SK-N-MC (cell line): ENCODE results near the gene SMU1.
A peak's percentile ranks its signal among the peaks of the same experiment; 100 is the strongest.
"Not testable (repeated sequence)": the region's sequence is repeated elsewhere in the genome, so short reads cannot be mapped to it uniquely, and the experiment has no call there.

Experiments
- DNase-seq: peaks from one replicate; pipeline ENCODE4 v3.0.0-alpha.2; 2011; ENCODE audit warnings: low read depth, low spot score
- H3K27ac ChIP-seq: fragments of 200-600 bp; sonication (generic); 2 replicates; pipeline ENCODE4 v1.5.1; 2016; ENCODE audit warnings: mixed run types
- H3K36me3 ChIP-seq: fragments of 200-600 bp; sonication (generic); 2 replicates; pipeline ENCODE4 v1.6.1; 2017; ENCODE audit warnings: antibody characterized with exemption, low read length, mixed read lengths; ENCODE audit not compliant: insufficient read depth
- H3K4me3 ChIP-seq: fragments of 200-600 bp; sonication (generic); 2 replicates; pipeline ENCODE4 v1.5.1; 2016
- H3K9ac ChIP-seq: fragments of 200-600 bp; sonication (generic); 2 replicates; pipeline ENCODE4 v1.8.0; 2017; ENCODE audit warnings: mixed run types, mixed read lengths; ENCODE audit not compliant: insufficient read length
- H3K9me3 ChIP-seq: fragments of 200-600 bp; sonication (generic); 2 replicates; pipeline ENCODE4 v1.6.1; 2017; ENCODE audit warnings: low read depth, mild to moderate bottlenecking, antibody characterized with exemption, low read length, moderate library complexity, mixed read lengths
- EZH2 ChIP-seq: fragments of 200-600 bp; sonication (generic); IDR thresholded peaks from one replicate; pipeline ENCODE4 v1.6.1; 2017; ENCODE audit warnings: antibody characterized with exemption
- FOXP2 ChIP-seq: optimal IDR thresholded peaks from 2 replicates; pipeline ENCODE3; 2011; ENCODE audit warnings: mild to moderate bottlenecking, moderate library complexity; ENCODE audit not compliant: insufficient read depth; ENCODE audit errors: extremely low read length, control extremely low read depth
- POLR2AphosphoS5 ChIP-seq: IDR thresholded peaks from 2 replicates; pipeline ENCODE4 v1.6.1; 2012; ENCODE audit warnings: mild to moderate bottlenecking, low read depth, low read length, borderline replicate concordance

The SMU1 gene

DNA sequence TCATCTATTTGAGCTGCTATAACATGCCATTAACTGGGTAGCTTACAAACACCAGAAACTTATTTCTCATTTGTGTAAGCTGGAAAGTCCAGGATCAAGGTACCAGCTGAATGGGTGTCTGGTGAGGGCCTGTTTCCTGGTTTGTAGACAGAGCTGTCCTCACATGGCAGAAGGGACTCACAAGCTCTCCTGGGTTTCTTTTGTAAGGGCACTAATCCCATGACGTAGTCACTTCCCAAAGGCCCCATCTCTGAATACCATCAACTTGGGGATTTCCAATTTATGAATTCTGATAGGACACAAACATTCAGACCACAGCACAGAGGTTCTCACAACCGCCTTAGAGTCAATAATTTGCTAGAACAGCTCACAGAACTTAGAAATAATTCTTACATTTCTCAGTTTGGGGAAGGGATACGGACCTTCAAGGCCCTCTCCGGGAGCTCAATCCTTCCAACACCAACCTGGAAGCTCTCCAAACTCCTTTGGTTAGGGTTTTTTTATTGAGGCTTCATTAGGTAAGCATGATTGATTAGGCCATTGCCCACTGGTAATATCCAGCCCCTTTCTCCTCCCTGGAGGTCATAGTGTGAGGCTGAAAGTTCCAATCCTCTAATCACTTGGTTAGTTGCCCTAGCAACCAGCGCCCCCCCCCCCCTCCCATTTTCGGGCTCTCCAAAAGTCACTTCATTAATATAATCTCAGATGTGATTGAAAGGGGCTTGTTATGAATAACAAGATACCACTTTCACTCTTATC is 59.0 kb downstream of the SMU1 start:
- H3K36me3 ChIP-seq: peaks cover 16% of the 10 kb centered on the region; the same call in 1 of the 2 replicates
- DNase-seq: no peak
- H3K9me3 ChIP-seq: no peaks in the 10 kb centered on the region
- H3K4me3 ChIP-seq: no peak overlapping the region
- TF ChIP-seq EZH2: no peak
- TF ChIP-seq FOXP2: no peak
- TF ChIP-seq POLR2AphosphoS5: no peak
- H3K27ac ChIP-seq: no peak overlapping the region
- no peak overlapping the region for H3K9ac ChIP-seq

DNA sequence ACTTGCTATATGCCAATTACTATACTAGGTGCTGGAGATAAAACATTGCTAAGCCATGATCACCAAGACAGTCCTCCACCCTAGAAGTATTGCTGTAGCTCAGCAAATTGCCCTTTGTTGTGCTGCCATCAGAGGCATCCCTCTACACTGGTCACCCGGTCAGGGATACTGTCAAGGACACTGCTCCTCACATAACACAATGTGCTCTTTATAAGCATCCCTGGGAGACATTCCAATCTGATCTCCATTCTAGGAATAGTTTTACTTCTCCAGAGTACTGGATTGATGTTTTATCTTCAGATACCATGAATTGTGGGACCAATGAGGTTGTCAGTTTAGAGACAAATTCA is 61.8 kb downstream of the SMU1 start:
- DNase-seq: no peak
- H3K4me3 ChIP-seq: no peak overlapping the region

DNA sequence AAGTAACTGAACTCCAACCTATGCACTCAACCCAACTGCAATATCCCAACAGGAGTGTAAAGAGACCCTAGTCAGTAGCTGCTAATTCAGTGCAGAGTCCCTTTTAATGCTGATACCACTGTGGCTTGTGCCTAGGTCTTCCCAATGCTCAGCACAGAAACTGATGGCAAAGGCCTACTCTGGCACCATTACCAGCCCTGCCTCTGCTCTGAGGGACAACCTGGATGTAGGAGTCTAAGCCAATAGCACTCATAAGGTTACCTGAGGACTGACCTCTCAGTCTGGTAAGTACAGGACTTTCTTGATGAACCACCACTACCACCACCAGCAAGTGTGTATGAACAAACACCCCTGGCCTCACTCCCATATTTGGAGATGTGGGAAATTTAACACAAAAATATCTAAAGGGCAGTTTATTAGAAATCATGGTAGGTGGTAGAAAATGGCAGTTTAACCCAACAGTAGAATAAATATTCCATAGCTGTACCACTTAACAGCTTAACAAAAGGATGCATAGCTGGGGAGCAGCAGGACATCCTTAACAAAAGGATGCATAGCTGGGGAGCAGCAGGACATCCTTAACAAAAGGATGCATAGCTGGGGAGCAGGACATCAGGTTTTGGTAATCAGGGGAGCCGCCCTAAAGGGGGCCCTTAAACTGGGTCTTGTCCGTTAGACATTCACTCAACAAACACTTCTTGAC is 62.4 kb downstream of the SMU1 start:
- no peak overlapping the region for H3K27ac ChIP-seq
- H3K9ac ChIP-seq: no peak overlapping the region
- TF ChIP-seq EZH2 (no peak), POLR2AphosphoS5 (no peak), FOXP2 (no peak)
- no peaks in the 10 kb centered on the region for H3K9me3 ChIP-seq
- H3K36me3 ChIP-seq: 0 out of 2 replicates have a peak, but pooled peaks cover 5% of the 10 kb centered on the region
- no peak overlapping the region for H3K4me3 ChIP-seq
- no peak for DNase-seq

More for the DNA sequence above, 61.8 kb downstream of the SMU1 start:
- Histone ChIP-seq H3K36me3 (peaks cover 6% of the 10 kb centered on the region; the same call in 1 of the 2 replicates), H3K9ac (no peak overlapping the region), H3K9me3 (no peaks in the 10 kb centered on the region), H3K27ac (no peak overlapping the region)
- TF ChIP-seq EZH2: no peak
- TF ChIP-seq FOXP2: no peak
- no peak for TF ChIP-seq POLR2AphosphoS5

GRCh38 chr9:33012328-33013069 is 64.0 kb downstream of the SMU1 start:
- H3K9me3 ChIP-seq: no peaks in the 10 kb centered on the region
- no peak overlapping the region for H3K4me3 ChIP-seq
- H3K27ac ChIP-seq: no peak overlapping the region
- no peak for TF ChIP-seq FOXP2
- no peak for TF ChIP-seq EZH2
- TF ChIP-seq POLR2AphosphoS5: no peak
- H3K9ac ChIP-seq: no peak overlapping the region
- no peaks in the 10 kb centered on the region for H3K36me3 ChIP-seq
- DNase-seq: no peak

GRCh38 chr9:33011831-33012230 is 64.6 kb downstream of the SMU1 start:
- Histone ChIP-seq H3K9ac (no peak overlapping the region), H3K27ac (no peak overlapping the region), H3K4me3 (no peak overlapping the region), H3K36me3 (no peaks in the 10 kb centered on the region), H3K9me3 (no peaks in the 10 kb centered on the region)
- no peak for TF ChIP-seq EZH2
- TF ChIP-seq POLR2AphosphoS5: no peak
- no peak for TF ChIP-seq FOXP2
- DNase-seq: no peak

DNA sequence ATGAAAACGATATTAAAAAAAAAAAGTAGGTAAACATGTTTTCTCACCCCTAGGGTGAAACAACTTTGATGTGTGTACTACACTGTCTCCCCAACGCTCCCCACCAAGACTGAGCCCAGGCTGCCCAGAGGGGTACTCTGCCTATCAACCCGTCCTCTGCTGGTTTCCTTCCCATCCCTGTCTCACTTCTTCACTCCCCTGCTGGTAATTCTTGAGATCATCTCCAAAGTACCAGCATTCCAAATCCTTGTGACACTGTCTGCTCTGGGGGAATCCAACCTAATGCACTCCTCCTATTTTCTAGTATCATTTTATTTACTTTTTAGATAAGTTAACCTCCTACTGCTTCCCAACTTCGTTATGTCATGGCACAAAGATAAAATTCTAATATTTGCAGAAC is 68.7 kb downstream of the SMU1 start:
- Histone ChIP-seq H3K9me3 (no peaks in the 10 kb centered on the region), H3K4me3 (no peak overlapping the region), H3K27ac (no peak overlapping the region), H3K9ac (no peak overlapping the region), H3K36me3 (no peaks in the 10 kb centered on the region)
- TF ChIP-seq EZH2 (no peak), FOXP2 (no peak), POLR2AphosphoS5 (no peak)
- no peak for DNase-seq

DNA sequence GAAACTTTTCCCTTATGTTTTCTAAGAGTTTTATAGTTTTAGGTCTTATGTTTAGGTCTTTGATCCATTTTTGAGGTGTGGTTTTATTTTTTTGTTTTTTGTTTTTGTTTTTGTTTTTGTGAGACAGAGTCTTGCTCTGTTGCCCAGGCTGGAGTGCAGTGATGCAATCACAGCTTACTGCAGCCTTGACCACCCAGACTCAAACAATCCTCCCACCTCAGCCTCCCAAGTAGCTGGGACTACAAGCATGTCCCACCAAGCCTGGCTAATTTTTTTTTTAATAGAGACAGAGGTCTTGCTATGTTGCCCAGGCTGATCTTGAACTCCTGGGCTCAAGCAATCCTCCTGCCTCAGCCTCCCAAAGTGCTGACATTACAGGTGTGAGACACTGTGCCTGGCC is 71.1 kb downstream of the SMU1 start:
- not testable (repeated sequence) for H3K9ac ChIP-seq, H3K9me3 ChIP-seq, DNase-seq, H3K4me3 ChIP-seq, H3K36me3 ChIP-seq, H3K27ac ChIP-seq

- Histone ChIP-seq H3K4me3 (peak overlapping the region; percentile 96), H3K36me3 (peaks cover 19% of the 10 kb centered on the region), H3K9ac (peak overlapping the region; percentile 92)
- not testable (repeated sequence) for H3K9me3 ChIP-seq, H3K27ac ChIP-seq, DNase-seq
These were observed 75.8 kb downstream of the SMU1 start for GRCh38 chr9:33000682-33001055.
